Liver (tissue), 9 donors: ENCODE results near the gene ZNF580. TPM values are rescaled to one million over a fixed set of nuclear protein-coding genes. Genes with fewer than 3 reads are reported as not detected.

Source experiments
- DNase-seq: peaks from one replicate; pipeline ENCODE4 v3.0.0-alpha.2; 2017; ENCODE audit warnings: low spot score
- H3K27ac ChIP-seq, 2 donors: one replicate each; pipeline ENCODE4 v1.7.0; 2013; ENCODE audit warnings: inconsistent platforms in 2 of 2, low read length in 2 of 2, control low read depth in 1 of 2, low read depth in 1 of 2, mild to moderate bottlenecking in 1 of 2
- H3K27me3 ChIP-seq, 4 donors: one replicate each; pipeline versions ENCODE4 v1.6.1 to v1.7.0; 2013; ENCODE audit warnings: low read length in 3 of 4, inconsistent platforms in 1 of 4, mild to moderate bottlenecking in 1 of 4, moderate library complexity in 1 of 4; ENCODE audit not compliant: control insufficient read depth in 4 of 4, insufficient read depth in 4 of 4
- H3K36me3 ChIP-seq, 4 donors: one replicate each; pipeline versions ENCODE4 v1.6.1 to v1.7.0; 2013; ENCODE audit warnings: low read length in 3 of 4, mild to moderate bottlenecking in 3 of 4, low read depth in 1 of 4, moderate library complexity in 1 of 4; ENCODE audit not compliant: control insufficient read depth in 4 of 4, insufficient read depth in 3 of 4
- H3K4me1 ChIP-seq, 4 donors: one replicate each; pipeline versions ENCODE4 v1.6.1 to v1.7.0; 2013; ENCODE audit warnings: low read length in 3 of 4, mild to moderate bottlenecking in 3 of 4, moderate library complexity in 1 of 4; ENCODE audit not compliant: control insufficient read depth in 4 of 4, insufficient read depth in 4 of 4
- H3K4me3 ChIP-seq, 3 donors: one replicate each; pipeline versions ENCODE4 v1.6.1 to v1.7.0; 2013; ENCODE audit warnings: low read length in 3 of 3, control low read depth in 1 of 3, low read depth in 1 of 3, mild to moderate bottlenecking in 1 of 3
- H3K9ac ChIP-seq, 2 donors: one replicate each; pipeline ENCODE4 v1.7.0; 2013; ENCODE audit warnings: low read length in 2 of 2, mild to moderate bottlenecking in 2 of 2, moderate library complexity in 2 of 2, control low read depth in 1 of 2, low read depth in 1 of 2
- H3K9me3 ChIP-seq, 4 donors: one replicate each; pipeline versions ENCODE4 v1.6.1 to v1.7.0; 2013; ENCODE audit warnings: low read length in 3 of 4; ENCODE audit not compliant: control insufficient read depth in 4 of 4
- ATF3 ChIP-seq: IDR thresholded peaks from 2 replicates; pipeline ENCODE4 v1.6.1; 2016; ENCODE audit warnings: antibody characterized with exemption
- CTCF ChIP-seq: fragments of 150-350 bp; IDR thresholded peaks from 2 replicates; pipeline ENCODE4 v1.5.1; 2017; ENCODE audit warnings: improper control_type of control experiment, low read depth, low read length; ENCODE audit not compliant: missing input control
- EGR1 ChIP-seq, 2 donors: IDR thresholded peaks; 2 replicates each; pipeline ENCODE4 v1.6.1; 2016 to 2018; ENCODE audit warnings: antibody characterized with exemption in 2 of 2, low read depth in 2 of 2
- FOXA1 ChIP-seq: IDR thresholded peaks from 2 replicates; pipeline ENCODE4 v1.6.1; 2016; ENCODE audit warnings: antibody characterized with exemption
- FOXA2 ChIP-seq: IDR thresholded peaks from 2 replicates; pipeline ENCODE4 v1.6.1; 2016; ENCODE audit warnings: antibody characterized with exemption
- GABPA ChIP-seq, 2 donors: IDR thresholded peaks in 1 of 2; conservative IDR thresholded peaks in 1 of 2; 2 replicates each; pipeline ENCODE4 v1.6.1; 2016; ENCODE audit warnings: antibody characterized with exemption in 2 of 2, mild to moderate bottlenecking in 1 of 2, moderate library complexity in 1 of 2
- HNF4A ChIP-seq, 2 donors: conservative IDR thresholded peaks; 2 replicates each; pipeline ENCODE4 v1.6.1; 2016; ENCODE audit warnings: antibody characterized with exemption in 2 of 2, mild to moderate bottlenecking in 2 of 2
- HNF4G ChIP-seq: IDR thresholded peaks from 2 replicates; pipeline ENCODE4 v1.6.1; 2016; ENCODE audit warnings: antibody characterized with exemption
- JUND ChIP-seq, 2 donors: IDR thresholded peaks; 2 replicates each; pipeline ENCODE4 v1.6.1; 2016; ENCODE audit warnings: antibody characterized with exemption in 2 of 2
- MAX ChIP-seq: IDR thresholded peaks from 2 replicates; pipeline ENCODE4 v1.6.1; 2016; ENCODE audit warnings: antibody characterized with exemption
- NR2F2 ChIP-seq: IDR thresholded peaks from 2 replicates; pipeline ENCODE4 v1.6.1; 2016; ENCODE audit warnings: antibody characterized with exemption
- RAD21 ChIP-seq, 2 donors: IDR thresholded peaks; 2 replicates each; pipeline ENCODE4 v1.6.1; 2016; ENCODE audit warnings: antibody characterized with exemption in 2 of 2, mild to moderate bottlenecking in 2 of 2
- REST ChIP-seq: IDR thresholded peaks from 2 replicates; pipeline ENCODE4 v1.6.1; 2016; ENCODE audit warnings: antibody characterized with exemption, mild to moderate bottlenecking
- RXRA ChIP-seq, 2 donors: IDR thresholded peaks; 2 replicates each; pipeline ENCODE4 v1.6.1; 2017 to 2018; ENCODE audit warnings: antibody characterized with exemption in 2 of 2, mild to moderate bottlenecking in 1 of 2
- SP1 ChIP-seq: IDR thresholded peaks from 2 replicates; pipeline ENCODE4 v1.6.1; 2018; ENCODE audit warnings: antibody characterized with exemption, mild to moderate bottlenecking
- TAF1 ChIP-seq: conservative IDR thresholded peaks from 2 replicates; pipeline ENCODE4 v1.6.1; 2016; ENCODE audit warnings: antibody characterized with exemption, mild to moderate bottlenecking
- YY1 ChIP-seq: IDR thresholded peaks from 2 replicates; pipeline ENCODE4 v1.6.1; 2016; ENCODE audit warnings: antibody characterized with exemption, mild to moderate bottlenecking
- ZBTB33 ChIP-seq: IDR thresholded peaks from 2 replicates; pipeline ENCODE4 v1.6.1; 2016; ENCODE audit warnings: antibody characterized with exemption
- WGBS: extraction: QIAGEN DNeasy Blood & Tissue Kit; methylation state at CpG from one replicate; pipeline ENCODE4 v1.1.7; 2013; 5-methylcytosine and 5-hydroxymethylcytosine counted together
- polyA plus RNA-seq, 2 donors: library from polyadenylated mRNA; stranded (reverse) in 1 of 2; unstranded in 1 of 2; fragments of 200-250 nt in 1 of 2; fragments of >200 nt in 1 of 2; fragmentation: Nextera tagmentation in 1 of 2; extraction: Ambion mirVana in 1 of 2; gene quantifications; one replicate each; pipeline versions ENCODE4 v1.2.1 to v1.2.3, GENCODE V29; 2013 to 2015
- total RNA-seq, 2 donors: library from RNA; depleted of rRNA; stranded (reverse); fragments of >200 nt; gene quantifications; one replicate each; pipeline ENCODE4 v1.2.3, GENCODE V29; 2014
- donor health status: healthy.
- donor health status: healthy.
- donor health status: healthy.
- donor health status: healthy.
- donor health status: healthy.

Gene ZNF580
- total and polyA plus RNA-seq, 4 donors: 2.6 to 5.2 (median 5.1) TPM

GRCh38 chr19:55652311-55653128, 11.7 kb downstream of the ZNF580 start (continued):
- no peak for TF ChIP-seq REST
- no peak for TF ChIP-seq HNF4G
- TF ChIP-seq EGR1 (IDR thresholded peaks at IDR 0.05; ENCODE audit: low read depth in 2 of 2): no peak

GRCh38 chr19:55653651-55654322, 13.0 kb downstream of the ZNF580 start:
- Histone ChIP-seq H3K9ac (peak overlapping the region; percentile 78 to 90), H3K36me3 (no peaks in the 10 kb centered on the region), H3K4me1 (peaks cover 10 to 41% (median 37%) of the 10 kb centered on the region in 4 donors), H3K27ac (peak overlapping the region; percentile 94 to 96), H3K9me3 (no peaks in the 10 kb centered on the region), H3K27me3 (no peaks in the 10 kb centered on the region), H3K4me3 (peak overlapping the region; percentile 76 to 89 (median 78))
- WGBS: under 1% methylated on average over 57 of the region's 57 CpGs
- TF ChIP-seq CTCF: peak; percentile 100
- TF ChIP-seq FOXA1: no peak
- peak; percentile 79 to 87 for TF ChIP-seq RXRA (IDR thresholded peaks at IDR 0.05)
- TF ChIP-seq ZBTB33: peak; percentile 11
- peak; percentile 67 to 84 for TF ChIP-seq GABPA (IDR thresholded peaks at IDR 0.05 in 1 of 2, conservative IDR thresholded peaks at IDR 0.05 in 1 of 2)
- no peak for TF ChIP-seq JUND (IDR thresholded peaks at IDR 0.05)
- TF ChIP-seq YY1: peak; percentile 55
- TF ChIP-seq TAF1: no peak
- TF ChIP-seq REST: no peak
- TF ChIP-seq FOXA2: no peak
- no peak for TF ChIP-seq HNF4G
- TF ChIP-seq ATF3: no peak
- TF ChIP-seq MAX: peak; percentile 47
- peak; percentile 48 for TF ChIP-seq SP1
- peak; percentile 72 to 80 for TF ChIP-seq RAD21 (IDR thresholded peaks at IDR 0.05)
- no peak for TF ChIP-seq HNF4A (conservative IDR thresholded peaks at IDR 0.05)
- TF ChIP-seq EGR1 (IDR thresholded peaks at IDR 0.05; ENCODE audit: low read depth in 2 of 2): no peak
- TF ChIP-seq NR2F2: peak; percentile 84
- DNase-seq: peak; percentile 97
